ENCODE results near the gene SCAF4. TPM values are rescaled to one million over a fixed set of nuclear protein-coding genes. Genes with fewer than 3 reads are reported as not detected.

SCAF4 gene
- total and polyA plus RNA-seq, 10 of the 15 experiments (the other 5 are each of a cell fraction or from before 2014, with no cell fraction given): 4.3 to 49.3 (median 16.0) TPM

DNA sequence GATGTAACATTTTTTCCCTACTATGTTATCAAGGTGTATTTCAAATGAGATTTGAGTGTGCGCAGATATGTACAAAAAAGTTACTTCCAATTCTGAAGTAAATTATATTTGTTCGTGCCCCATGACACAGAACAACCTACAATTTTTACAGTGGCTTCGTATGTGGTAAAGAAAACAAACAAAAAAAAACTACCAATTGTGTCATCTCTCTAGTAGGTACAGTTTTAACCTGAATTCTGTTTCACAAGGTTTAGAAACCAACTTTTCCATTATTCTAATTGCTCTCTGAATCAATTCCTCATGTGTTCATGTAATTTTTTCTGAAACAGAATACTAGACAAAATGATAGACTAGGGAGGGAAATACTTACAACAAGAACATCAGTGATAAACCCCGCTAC, 7.4 kb downstream of the SCAF4 start:
- ChIA-PET RAD21 (ENCODE audit: unreplicated experiment) (interaction anchor here (0.8 kb wide), 1 partner anchor 101 kb away, joined by 4 read pairs; no protein-coding TSS in a partner anchor), POLR2A (no interaction called here), SMC1A (ENCODE audit: uncharacterized antibody, unreplicated experiment) (interaction anchor here (1.3 kb wide), 1 partner anchor 22 kb away, joined by 3 read pairs; no protein-coding TSS in a partner anchor), CTCF (no interaction called here)
- 76% methylated on average over 4 of the region's 4 CpGs for WGBS (ENCODE audit: insufficient coverage, insufficient replicate concordance, low lambda C conversion rate, missing lambda C conversion rate)
- Histone ChIP-seq H3K9me3 (replicated peaks; ENCODE audit: control insufficient read depth, insufficient read depth, low read length) (no peaks in the 10 kb centered on the region; the same call in 2 of the 3 replicates), H3K27me3 (replicated peaks in 1 of 2; ENCODE audit: control insufficient read depth in 2 of 2, insufficient read depth in 2 of 2, low read length in 1 of 2) (no peaks in the 10 kb centered on the region), H2AFZ (ENCODE audit: control insufficient read depth, low read depth, low read length) (no peak overlapping the region), H3K27ac (ENCODE audit: control insufficient read depth, insufficient read depth) (no peak overlapping the region), H4K20me1 (ENCODE audit: control insufficient read depth, insufficient read depth) (peaks cover 6% of the 10 kb centered on the region; the same call in 1 of the 2 replicates), H3K4me3 (no peak overlapping the region), H3K36me3 (ENCODE audit: control insufficient read depth in 2 of 2, insufficient read depth in 2 of 2, low read length in 1 of 2) (peaks cover 1 to 2% of the 10 kb centered on the region in 2 experiments; a peak in 2 of 4 replicates), H3K4me2 (ENCODE audit: control insufficient read depth, insufficient read depth) (no peak overlapping the region), H3K9ac (ENCODE audit: control insufficient read depth, insufficient read depth, low read length) (no peak overlapping the region), H3K4me1 (ENCODE audit: control insufficient read depth, insufficient read depth, low read length) (peaks cover 12% of the 10 kb centered on the region; the same call in 1 of the 2 replicates), H3K79me2 (ENCODE audit: control insufficient read depth, insufficient read depth, low read length) (peaks cover 95% of the 10 kb centered on the region)
- in situ Hi-C loops (cut with MboI): no loop called here
- DNase-seq (ENCODE audit: low read depth, low spot score): no peak
- ATAC-seq: peak; percentile 9; the same call in 2 of the 3 replicates
- BruUV-seq (replicated peaks): no TSS peak
- intact Hi-C loops (cut with micrococcal nuclease; ENCODE audit: unreplicated experiment): no loop called here
- no peak for FAIRE-seq
- TF ChIP-seq YBX1 (IDR thresholded peaks at IDR 0.05) (no peak), PAX8 (IDR thresholded peaks at IDR 0.05) (no peak), MLLT1 (IDR thresholded peaks at IDR 0.05) (no peak), CEBPZ (IDR thresholded peaks at IDR 0.05; ENCODE audit: low read depth, low read length) (no peak), SIN3A (IDR thresholded peaks at IDR 0.05; ENCODE audit: low read depth, low read length) (no peak), CUX1 (IDR thresholded peaks at IDR 0.05; ENCODE audit: insufficient replicate concordance, low read depth, low read length) (no peak)
- TF ChIP-seq, protein P1, sequence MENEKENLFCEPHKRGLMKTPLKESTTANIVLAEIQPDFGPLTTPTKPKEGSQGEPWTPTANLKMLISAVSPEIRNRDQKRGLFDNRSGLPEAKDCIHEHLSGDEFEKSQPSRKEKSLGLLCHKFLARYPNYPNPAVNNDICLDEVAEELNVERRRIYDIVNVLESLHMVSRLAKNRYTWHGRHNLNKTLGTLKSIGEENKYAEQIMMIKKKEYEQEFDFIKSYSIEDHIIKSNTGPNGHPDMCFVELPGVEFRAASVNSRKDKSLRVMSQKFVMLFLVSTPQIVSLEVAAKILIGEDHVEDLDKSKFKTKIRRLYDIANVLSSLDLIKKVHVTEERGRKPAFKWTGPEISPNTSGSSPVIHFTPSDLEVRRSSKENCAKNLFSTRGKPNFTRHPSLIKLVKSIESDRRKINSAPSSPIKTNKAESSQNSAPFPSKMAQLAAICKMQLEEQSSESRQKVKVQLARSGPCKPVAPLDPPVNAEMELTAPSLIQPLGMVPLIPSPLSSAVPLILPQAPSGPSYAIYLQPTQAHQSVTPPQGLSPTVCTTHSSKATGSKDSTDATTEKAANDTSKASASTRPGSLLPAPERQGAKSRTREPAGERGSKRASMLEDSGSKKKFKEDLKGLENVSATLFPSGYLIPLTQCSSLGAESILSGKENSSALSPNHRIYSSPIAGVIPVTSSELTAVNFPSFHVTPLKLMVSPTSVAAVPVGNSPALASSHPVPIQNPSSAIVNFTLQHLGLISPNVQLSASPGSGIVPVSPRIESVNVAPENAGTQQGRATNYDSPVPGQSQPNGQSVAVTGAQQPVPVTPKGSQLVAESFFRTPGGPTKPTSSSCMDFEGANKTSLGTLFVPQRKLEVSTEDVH (IDR thresholded peaks at IDR 0.05; ENCODE audit: low read depth, partially characterized antibody): no peak
- TF ChIP-seq, protein P2, sequence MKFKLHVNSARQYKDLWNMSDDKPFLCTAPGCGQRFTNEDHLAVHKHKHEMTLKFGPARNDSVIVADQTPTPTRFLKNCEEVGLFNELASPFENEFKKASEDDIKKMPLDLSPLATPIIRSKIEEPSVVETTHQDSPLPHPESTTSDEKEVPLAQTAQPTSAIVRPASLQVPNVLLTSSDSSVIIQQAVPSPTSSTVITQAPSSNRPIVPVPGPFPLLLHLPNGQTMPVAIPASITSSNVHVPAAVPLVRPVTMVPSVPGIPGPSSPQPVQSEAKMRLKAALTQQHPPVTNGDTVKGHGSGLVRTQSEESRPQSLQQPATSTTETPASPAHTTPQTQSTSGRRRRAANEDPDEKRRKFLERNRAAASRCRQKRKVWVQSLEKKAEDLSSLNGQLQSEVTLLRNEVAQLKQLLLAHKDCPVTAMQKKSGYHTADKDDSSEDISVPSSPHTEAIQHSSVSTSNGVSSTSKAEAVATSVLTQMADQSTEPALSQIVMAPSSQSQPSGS (IDR thresholded peaks at IDR 0.05; ENCODE audit: low read length): no peak
